ENCODE data around the gene PRKCE.

The PRKCE gene

DNA sequence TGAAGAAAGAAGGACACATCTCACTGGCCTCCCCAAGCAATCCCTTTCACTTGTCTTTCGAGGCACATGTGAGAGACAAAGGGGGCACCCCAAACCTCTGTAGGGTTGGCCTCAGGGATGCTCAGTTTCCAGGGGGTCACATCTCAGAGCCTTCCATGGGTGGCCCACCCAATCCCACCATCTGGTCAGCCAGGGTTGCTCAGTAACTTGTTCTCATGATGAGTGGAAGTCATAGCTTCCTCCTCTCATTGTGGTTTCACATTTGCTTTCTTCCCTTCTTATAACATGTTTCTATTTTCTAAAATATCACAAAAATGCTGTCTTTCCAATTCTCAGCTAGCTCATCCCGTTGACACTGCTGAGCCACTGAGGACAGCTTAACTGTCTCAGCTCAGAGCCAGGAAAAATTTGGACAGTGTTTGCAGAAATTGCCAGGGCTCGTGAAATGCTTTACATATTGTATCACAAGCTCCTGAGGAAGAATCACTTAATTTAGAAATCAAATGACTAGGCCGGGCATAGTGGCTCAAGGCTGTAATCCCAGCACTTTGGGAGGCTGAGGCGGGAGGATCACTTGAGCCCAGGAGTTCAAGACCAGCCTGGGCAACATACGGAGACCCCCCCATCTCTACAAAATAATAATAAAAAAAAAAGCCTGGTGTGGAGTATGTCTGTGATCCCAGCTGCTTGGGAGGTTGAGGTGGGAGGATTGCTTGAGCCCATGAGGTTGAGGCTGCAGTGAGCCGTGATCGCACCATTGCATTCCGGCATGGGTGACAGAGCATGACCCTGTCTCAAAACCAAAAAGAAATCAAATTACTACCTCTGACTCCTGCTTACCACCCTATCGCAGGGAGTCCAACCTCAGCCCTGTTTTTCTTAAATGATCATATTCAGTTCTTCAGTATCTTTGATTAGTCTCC, 129.3 kb downstream of the PRKCE start:
- DNase-seq (ENCODE audit: low read depth) = no peak

DNA sequence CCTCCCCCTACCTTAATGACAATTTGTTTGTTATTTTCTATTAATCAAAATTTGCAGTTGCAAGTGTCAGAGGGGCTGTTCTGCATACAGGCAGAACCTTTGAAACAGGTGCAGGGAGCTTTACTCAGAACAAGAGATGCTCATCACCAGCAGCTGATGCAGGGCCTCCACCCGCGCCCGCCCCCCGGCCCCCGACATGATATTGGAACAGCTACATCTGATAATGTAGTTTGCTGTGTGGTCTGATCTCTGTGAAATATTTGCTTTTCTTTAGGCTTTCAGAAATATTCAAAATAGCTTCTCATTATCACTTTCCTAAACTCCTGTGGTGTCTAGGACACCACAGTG, 130.0 kb downstream of the PRKCE start:
- no peak for DNase-seq (ENCODE audit: low read depth)

DNA sequence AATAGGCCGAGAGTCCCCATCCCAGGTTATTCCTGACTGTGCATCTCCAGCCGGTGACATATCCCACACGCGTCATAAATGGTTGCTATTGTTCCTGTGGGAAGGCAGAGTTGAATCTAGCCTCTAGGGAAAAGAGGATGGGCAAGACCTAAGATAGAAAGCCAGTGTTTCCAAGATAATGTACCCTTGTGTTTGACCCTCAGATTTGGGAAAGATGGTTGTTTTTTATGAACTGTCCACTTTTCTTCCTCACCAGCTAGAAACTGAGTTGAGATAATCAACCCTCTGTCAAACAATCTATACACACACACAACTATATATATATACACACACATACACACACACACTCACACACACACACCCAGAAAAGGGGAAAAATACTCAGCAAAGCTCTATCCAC, 131.0 kb downstream of the PRKCE start:
- DNase-seq (ENCODE audit: low read depth) = no peak

DNA sequence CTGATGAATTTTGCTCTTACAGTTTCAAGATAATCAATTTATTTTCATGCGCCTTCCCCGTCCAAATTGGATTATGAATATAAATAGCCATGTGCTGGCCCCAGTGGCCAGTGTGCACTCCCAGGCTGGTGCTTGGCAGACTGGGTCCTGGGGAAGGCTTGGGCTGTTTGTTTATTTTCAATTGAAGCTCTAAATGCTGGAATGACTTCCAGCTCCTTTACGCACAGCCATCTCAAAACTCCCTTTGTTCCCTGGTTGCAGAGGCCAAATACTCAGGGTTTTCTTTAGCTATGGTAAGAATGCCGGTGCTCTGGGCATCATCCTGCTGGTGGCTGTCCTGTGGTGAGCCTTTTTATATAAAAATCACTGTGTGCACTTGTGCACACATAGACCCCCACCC, 131.5 kb downstream of the PRKCE start:
- no peak for DNase-seq (ENCODE audit: low read depth)

DNA sequence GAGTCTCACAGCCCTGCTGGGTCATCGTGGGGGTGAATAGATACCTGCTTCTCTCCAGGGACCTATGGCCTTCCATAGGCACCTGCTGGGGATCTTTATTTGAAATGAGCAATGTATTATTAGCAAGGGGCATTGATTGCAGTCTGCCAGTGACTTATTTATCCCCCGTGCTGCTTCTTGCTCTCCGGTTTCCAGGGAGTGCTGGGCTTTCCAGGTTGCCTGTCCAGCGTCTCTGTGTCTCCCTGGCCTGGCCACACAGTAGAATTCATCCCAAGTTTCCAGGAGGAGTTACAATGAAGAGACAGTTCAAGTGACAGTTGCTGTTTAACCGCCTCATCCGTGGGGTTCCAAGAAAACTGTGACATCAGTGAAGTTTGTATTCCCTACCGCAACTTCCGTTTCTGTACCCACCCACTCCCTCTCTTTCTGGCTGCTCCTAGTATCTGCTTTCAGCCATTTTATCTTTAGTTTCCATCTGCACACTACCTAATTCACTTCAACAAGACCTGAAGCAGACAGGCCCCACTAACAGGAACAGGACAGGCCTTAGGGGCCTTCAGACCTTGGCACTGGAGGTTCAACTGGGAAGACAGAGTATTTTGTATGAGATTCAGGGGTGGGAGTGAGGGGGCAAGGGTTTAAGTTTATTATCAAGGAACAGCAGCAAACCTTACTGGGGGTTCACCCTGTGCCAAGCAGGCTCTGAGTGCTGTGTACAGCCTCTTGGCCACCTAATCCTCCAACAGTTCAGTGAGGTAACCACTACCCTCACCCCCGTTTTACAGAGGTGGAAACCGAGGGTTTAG, 134.8 kb downstream of the PRKCE start:
- DNase-seq (ENCODE audit: low read depth) = no peak

DNA sequence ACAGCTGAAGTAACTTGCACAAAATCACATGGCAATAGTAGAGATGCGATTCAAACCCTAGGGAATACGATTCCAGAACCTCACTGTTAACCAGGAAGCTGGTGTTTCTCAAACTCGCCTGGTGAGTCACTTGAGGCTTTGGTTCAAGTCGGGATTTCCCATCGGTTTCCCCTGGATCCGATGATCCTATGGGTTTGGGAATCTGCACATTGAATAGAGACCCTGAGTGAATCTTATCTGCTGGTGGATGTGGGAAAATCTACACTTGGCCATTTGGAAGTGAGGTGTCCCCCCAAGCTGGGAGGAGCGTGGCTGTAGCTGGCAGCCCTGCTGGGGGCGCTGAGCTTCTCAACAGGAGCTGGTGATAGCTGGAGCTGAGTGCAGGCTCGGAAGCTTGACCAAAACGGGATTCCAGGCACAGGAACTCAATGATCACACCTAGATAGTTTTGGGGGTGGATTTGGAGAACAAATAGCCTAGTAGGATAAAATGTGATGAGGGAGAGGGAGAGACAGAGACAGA, 135.4 kb downstream of the PRKCE start:
- no peak for DNase-seq (ENCODE audit: low read depth)

DNA sequence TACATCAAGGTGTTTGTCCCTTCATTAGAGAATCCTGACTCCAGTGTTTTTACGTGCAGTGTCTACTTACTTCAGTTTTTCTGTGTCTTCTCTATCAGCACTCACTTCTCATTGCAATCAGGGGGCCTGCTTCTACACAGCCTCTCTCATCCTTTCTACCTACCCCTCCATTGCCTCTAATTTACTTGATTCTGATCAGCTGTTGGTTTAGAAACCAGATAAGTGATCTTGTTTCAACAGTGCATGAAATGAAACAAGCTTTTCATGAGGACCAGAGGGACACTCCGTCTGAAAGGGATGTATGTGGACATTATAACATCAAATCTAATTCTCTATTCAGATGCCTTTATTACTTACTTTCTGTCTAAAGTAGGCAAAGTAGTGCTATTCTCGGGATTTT, 136.9 kb downstream of the PRKCE start:
- DNase-seq (ENCODE audit: low read depth) = no peak

DNA sequence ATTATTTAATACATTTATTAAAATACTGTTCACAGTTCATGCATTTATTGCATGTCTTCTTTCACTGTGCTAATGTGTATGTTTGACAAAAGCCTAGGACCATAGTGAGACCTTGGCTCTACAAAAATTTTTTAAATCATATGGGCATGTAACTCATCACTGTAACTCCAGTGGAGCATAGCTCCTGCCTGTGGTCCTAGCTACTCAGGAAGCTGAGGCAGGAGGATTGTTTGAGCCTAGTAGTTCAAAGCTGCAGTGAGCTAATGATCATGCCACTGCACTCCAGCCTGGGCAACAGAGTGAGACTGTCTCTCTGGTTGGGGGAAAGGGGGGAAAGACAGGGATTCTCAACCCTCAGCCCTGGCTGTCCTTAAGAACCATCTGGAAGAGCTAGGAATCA, 137.8 kb downstream of the PRKCE start:
- no peak for DNase-seq (ENCODE audit: low read depth)

DNA sequence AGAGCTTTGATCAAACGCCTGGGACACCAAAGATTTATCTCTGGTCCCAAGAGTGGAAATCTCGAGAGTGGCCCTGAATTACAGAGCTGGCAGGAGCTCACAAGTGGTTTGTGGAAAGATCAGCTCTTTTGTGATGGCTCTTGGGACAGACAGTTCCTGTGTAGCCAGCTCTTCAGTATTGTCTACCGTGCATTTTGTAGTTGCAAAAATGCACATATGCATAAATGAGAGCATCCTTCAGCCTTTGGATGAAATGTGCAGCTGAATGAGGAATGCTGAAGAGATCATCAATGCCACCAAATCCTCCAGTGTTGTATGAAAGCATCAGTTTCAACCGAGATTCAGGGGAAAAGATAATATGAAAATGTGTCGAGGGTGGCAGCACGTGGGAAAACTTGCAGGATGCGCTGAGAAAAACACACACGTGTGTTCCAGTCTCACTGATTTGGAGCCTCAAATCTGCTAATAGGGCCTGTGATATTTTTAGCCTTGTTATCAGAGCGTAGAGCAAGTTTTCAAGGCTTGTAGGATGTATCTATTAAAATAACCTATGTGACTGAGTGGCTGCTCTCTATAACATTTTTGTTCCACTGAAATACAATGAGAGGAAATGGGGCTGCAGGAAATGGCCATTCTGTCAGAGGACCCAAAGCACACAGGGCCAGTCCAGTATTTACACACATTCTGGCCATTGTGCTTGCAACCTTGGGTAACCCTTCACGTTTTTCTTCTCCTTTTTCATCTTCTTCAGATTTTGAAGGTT, 138.7 kb downstream of the PRKCE start:
- no peak for DNase-seq (ENCODE audit: low read depth)

DNA sequence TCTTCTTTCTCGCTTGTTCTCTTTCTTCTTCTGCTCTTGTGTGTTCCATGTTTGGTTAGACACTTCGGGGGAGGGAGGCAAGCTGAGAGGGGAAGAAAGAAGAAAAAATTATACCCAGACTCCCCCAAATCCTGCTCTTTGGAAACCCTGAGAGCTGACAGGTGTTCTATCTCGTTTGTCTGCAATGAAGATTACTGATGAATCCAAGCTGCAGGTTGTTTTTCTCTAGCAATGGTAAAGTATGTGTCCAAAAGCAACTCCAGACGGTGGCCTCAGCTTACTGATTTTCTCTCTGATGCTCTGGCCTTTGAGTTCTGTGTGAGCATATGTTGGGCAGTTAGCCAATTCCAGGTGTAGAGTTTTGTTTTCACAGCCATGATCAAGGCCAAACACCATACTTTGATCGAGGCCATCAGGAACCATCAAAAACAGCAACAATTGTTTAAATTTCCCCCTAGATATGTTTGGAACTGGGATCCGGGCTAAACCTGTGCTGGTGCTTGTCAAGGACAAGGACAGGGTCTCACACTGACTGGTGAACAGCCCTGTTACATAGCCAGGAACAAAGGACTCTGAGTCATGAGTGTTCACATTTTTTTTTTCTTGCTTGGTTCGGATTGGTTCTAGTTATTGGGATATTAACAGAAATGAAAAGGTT, 142.0 kb downstream of the PRKCE start:
- no peak for DNase-seq (ENCODE audit: low read depth)

DNA sequence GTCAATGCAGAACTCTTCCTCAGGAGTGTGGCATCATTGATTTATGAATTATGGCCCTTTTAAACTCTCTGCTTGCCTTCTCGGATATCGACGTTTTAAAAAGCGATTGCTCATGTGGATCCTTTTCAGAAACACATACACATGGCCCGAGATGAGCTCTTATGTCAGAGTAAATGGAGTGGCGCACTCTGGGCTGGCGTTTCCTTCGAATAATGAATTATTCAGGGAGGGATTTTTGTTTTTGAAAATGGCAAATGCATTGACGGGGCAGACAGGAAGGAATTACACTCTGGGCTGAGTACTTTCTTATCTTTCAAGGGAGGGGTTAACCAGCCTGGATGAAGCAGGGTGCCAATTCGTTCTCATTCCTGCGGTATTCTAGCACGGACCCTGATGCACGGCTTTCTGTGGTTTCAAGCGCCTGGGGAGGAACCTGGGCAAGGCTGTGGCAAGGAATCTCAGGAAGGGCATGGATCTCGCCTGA, 142.7 kb downstream of the PRKCE start:
- DNase-seq (ENCODE audit: low read depth) = no peak

DNA sequence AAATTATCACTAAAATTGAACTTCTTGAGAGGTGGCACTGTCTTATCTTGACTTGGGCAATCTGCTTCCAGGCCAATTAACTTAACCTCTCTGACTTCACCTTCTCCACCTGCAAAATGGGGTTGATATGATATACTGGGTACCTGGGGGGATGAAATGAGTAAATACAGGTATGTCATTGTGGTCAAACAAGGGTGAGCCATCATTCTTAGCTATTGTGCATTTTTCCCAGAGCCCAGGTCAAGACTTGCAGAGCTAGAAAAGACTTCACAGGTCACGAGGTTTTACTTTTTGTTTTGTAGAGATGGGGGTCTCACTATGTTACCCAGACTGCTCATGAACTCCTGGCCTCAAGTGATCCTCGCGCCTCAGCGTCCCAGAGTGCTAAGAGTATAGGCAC, 145.0 kb downstream of the PRKCE start:
- no peak for DNase-seq (ENCODE audit: low read depth)

DNA sequence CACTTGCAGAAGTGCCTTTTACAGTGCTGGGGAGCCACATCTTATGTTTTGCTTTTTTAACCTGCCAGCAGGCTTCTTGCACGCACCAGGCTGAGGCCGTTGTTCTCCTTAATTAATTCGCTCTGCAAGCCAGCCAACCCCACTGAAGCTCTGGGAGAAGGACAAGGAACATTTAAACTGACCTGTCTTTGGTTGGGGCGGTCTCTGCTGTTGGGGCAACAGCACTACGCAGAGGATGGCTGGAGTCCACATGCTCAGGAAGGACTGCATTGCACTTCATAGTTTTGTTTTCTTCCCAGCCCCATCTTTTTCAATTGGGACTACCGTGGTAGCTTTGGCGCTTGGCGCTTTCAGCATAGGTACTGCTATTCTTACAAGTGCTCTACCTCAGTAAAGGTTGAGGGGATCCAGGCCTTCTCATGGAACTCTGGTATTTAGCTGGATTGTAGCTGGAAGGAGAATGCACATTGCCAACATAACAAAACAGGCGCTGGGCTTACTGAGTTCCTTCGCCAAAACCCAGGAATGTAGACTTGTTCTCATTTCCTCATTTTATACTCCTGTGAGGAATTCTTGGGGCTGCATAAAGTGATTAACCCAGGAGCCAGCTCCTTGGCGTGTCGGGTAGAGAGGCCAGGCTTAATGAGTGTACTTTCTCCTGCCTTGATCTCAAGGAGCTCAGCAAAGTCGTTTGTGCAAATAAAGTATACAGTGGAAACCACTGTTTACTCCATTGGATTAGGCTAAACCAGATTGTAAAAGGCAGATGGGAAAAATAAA, 146.2 kb downstream of the PRKCE start:
- DNase-seq (ENCODE audit: low read depth) = no peak

DNA sequence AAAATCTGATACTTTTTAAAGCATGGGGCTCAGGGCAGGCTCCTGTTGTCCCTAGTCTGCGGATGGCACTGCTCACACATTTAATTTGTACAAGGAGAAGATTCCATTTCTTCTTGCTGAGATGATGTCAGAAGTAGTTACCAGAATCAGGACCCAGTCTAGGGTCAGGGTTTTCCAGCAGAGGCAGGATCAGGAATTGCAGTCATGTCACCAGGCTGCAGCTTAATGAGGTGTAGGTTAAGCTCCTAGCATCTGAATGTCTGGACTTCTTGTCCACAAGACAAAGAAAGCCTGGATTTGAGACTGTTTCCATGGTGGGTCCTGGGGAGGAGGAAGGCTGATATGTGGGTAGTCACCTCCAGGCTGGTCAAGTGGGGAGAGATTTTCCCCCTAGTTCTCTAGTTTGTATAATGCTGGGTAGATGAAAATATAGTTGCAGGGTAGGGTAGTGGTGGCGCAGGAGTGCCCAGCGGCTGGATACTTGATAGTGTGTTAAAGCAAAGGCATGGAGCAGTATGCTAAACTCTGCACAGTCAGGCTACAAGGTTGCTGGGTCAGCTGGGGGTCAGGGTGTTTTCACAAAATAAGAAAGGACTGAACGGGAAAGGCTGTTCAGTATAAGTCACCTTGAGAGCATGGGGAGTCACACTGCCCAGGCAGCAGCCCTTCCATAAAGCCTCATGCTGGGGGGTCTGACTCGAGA, 148.4 kb downstream of the PRKCE start:
- DNase-seq (ENCODE audit: low read depth) = no peak

DNA sequence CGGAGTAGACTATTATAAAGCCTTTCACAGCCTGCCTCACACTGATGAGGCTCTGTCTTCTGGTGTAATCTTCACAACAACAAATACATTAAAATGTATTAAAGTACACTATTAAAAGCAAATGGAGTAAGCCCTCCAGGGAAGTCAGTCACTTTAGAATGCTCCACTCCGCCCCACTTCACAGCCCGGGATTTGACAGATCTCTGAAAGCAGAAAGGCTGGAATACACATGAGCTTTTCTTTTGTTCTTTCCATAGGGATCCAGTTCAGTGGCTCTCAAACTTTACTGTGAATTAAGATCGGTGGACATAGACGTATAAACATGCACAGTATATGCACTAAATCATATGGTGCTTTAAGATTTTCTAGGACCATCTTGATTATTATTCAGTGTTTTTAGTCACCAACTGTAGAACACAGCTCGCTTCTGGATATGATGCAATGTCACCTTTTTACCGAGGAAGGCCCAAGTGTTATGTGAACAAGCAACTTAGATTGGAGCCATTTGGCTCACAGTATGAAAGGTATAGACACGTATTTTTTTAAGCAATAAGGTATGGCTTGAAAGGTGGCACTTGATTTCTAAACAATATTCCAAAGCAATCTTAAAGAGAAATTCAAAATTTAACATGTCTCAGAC, 151.1 kb downstream of the PRKCE start:
- DNase-seq (ENCODE audit: low read depth) = no peak

DNA sequence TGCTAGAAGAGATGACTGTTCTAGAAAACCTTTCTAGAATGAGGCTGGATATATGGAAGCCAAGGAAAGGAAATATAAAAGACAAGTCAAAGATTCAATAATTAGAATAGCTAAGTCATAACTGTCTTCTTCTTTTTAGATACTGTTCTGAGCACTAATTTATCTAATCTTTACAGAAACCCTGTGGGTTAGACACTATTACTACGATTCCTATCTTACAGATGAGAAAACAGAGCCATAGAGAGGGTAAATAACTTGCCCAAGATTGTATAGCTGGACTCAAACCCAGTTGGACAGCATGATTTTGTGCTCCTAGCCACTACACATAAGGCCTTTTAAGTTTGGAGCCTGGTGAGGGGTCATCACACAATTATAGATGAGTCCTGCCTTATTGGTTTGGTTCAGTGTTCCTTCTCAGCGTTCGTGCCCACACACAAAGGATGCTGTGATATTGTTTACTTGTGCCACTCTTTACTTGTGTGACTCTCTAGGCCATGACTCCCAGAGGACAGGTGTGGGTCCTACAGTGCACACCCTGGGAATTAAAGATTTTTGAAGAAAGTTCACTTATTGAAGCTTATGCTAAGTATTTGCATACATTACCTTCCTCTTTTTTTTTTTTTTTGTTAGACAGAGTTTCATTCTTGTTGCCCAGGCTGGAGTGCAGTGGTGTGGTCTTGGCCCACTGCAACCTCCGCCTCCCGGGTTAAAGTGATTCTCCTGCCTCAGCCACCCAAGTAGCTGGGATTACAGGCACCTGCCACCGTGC, 153.7 kb downstream of the PRKCE start:
- no peak for DNase-seq (ENCODE audit: low read depth)

DNA sequence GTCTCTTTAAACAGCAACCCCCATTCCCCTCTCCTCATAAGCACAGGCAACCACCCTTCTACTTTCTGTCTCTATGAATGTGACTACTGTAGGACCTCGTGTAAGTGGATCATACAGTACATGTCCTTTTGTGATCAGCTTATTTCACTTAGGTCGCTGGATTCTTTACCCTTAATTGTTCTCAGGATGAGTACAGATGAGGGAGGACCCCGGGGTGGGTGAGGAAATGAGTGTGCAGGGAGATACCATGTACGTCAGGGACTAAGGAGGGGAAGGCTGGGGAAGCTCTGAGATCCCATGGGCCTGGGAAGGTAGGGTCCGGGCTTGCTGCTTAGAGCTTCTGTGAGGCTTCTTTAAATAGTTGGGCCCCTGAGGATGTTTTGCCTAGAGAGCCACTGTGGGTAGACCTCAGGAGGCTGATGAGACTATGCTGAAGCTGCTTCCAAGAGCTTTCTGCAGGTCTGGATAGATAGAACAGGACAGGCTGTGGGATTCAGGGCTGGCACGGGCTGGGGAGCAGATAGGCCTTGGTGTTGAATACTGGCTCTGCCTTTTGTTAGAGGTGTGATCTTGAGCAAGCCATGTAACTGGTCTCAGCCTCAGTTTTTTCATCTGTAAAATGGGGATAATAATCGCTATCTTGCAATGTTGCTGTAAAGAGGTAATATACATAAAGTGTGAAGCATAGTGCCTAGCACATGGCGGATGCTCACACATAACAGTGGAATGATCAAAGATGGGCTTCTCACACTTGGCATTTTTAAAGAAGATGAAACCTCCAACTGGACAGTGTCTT, 155.3 kb downstream of the PRKCE start:
- DNase-seq (ENCODE audit: low read depth) = no peak

DNA sequence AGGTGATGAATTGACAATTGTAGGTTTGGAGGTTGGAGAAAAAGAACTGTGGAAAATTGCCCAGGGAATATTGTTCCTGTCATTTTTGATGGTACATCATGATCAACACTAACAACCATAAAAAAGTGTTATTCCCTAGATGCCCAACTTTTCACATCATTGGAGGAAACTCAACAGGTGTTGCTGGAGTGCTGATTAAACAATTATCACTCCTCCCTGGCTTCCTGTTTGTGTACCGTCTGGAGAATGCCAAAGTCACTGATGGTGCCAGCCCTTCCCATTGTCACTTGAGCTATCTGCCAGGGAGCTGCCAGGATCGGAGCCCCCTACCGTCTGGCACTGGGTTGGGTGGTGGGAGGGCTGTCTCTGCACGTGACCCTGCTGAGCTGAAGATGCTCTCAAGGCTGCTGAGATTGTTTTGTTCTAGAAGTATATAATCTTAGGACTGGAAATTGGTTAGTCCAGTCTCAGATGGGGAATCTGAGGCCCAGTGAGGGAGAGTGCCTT, 156.9 kb downstream of the PRKCE start:
- no peak for DNase-seq (ENCODE audit: low read depth)

Measured in activated gamma-delta T cell treated with anti-CD3 and anti-CD28 coated beads, Interleukin-2, amount 50 U/mL, for 16 hours (primary cell).